ENCODE results near the gene FILIP1L.

The FILIP1L gene

DNA sequence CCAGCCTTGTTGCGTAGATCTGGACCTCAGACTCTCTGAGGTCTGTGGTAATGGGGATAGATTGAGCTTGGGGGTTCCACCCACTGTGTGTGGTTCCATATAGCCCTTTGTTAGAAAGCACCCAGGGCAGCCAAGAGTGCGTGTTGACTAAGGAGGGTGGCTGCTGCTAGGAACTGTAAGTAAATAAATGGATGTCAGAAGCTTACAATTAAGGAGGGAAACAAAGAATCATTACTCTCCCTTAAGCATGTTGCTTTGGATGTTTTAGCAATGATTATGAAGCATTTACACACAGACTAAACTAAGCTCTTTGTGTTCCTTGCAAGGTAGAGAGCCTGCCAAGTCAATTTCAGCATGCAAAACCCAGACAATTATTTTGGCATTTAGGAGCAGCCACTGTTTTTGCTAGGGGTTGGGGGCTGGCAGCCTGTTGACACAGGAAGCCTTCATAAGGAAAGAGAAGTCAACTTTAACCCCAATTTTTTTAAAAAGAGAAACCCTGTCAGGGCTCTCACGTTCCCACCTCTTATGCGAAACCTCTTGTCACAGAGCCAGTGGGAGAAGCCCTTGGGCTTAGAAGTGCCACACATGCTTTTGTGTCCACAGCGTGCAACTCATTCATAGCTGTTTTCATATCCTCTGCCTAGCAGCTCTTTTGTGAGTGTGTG lies 168.8 kb downstream of the FILIP1L start:
- Mint-ChIP-seq H3K36me3 (peaks cover 0 to 8% of the 10 kb centered on the region in 2 donors), H3K27me3 (no peaks in the 10 kb centered on the region), H3K9me3 (no peaks in the 10 kb centered on the region), H3K4me1 (peaks cover 8 to 24% of the 10 kb centered on the region in 2 donors), H3K27ac (no peak overlapping the region), H3K4me3 (no peak overlapping the region)
- ATAC-seq (replicated peaks) (no peak), DNase-seq (no peak)

- H3K4me1 Mint-ChIP-seq: peaks cover 13 to 27% of the 10 kb centered on the region in 2 donors
- H3K27me3 Mint-ChIP-seq: no peaks in the 10 kb centered on the region
- ATAC-seq (replicated peaks): no peak
- no peak for DNase-seq
- H3K27ac Mint-ChIP-seq: no peak overlapping the region
- H3K36me3 Mint-ChIP-seq: peaks cover 0 to 9% of the 10 kb centered on the region in 2 donors
- no peaks in the 10 kb centered on the region for H3K9me3 Mint-ChIP-seq
- no peak overlapping the region for H3K4me3 Mint-ChIP-seq
These were observed 170.2 kb downstream of the FILIP1L start for GRCh38 chr3:99943931-99944761.

DNA sequence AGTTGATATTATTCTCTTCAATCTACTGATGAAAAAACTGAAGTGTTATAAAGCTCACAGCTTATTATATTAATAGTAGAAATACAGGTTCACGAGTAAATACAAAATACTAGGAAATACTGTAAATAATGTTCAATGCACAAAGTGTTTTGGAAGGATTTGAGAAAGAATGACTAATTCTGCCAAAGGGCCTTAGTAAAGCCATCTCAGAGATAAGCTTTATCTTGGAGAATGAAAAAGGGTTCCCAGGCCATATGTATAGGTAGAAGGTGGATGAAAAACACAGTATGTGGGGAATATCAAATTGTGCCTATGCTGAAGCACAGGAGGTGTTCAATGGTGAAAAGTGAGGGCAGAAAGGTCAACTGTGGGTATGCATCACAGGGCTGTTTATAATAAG lies 173.1 kb downstream of the FILIP1L start:
- DNase-seq (no peak), ATAC-seq (replicated peaks) (no peak)
- Mint-ChIP-seq H3K36me3 (peaks cover 0 to 9% of the 10 kb centered on the region in 2 donors), H3K9me3 (no peaks in the 10 kb centered on the region), H3K4me1 (peaks cover 20 to 51% of the 10 kb centered on the region in 2 donors), H3K27me3 (no peaks in the 10 kb centered on the region), H3K27ac (no peak overlapping the region), H3K4me3 (no peak overlapping the region)

DNA sequence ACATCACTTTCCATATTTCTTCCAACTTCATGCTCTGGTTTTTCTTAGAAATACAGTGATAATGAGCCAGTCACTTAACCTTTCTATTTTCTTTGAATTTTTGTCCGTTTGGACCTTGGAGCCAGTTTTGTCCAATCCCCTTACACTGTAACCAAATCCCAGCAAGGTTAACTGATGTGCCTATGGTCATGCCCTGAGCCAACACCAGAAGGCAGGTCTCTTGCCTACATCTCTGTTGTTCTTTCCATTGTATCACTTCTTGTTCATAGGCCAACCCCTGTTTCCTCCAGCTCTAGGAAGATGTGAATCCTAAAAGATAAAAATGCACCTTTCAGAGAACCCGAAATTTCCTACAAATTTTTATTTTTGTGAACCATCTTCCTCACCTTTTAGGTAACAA lies 174.0 kb downstream of the FILIP1L start:
- no peak for ATAC-seq (replicated peaks)

DNA sequence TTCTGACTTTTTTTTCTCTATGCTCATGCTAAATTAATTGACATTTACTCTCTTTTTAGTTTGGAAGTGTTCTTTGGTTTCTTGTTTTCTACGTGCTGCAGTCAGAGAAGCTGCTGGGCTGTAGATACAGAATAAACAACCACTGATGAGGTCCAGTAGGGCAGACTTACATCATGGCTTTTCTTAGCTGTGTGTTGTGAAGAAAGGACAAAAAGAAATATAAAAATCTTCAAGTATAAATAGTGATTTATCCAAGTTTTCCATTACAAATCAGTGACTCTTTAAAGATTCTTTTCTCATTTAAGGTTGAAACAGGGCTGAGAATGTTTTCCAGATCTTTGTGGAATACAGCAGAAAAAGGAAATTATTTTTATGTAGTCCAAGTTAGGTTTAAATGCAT lies 174.4 kb downstream of the FILIP1L start:
- peaks cover 0 to 9% of the 10 kb centered on the region in 2 donors for H3K36me3 Mint-ChIP-seq
- H3K4me3 Mint-ChIP-seq: no peak overlapping the region
- H3K27ac Mint-ChIP-seq: no peak overlapping the region
- no peaks in the 10 kb centered on the region for H3K9me3 Mint-ChIP-seq
- H3K27me3 Mint-ChIP-seq: no peaks in the 10 kb centered on the region
- H3K4me1 Mint-ChIP-seq: peaks cover 20 to 45% of the 10 kb centered on the region in 2 donors
- ATAC-seq (replicated peaks) (no peak), DNase-seq (no peak)

More for the DNA sequence above, 174.0 kb downstream of the FILIP1L start:
- Mint-ChIP-seq H3K36me3 (peaks cover 0 to 9% of the 10 kb centered on the region in 2 donors), H3K4me3 (no peak overlapping the region), H3K27me3 (no peaks in the 10 kb centered on the region), H3K4me1 (peaks cover 20 to 49% of the 10 kb centered on the region in 2 donors), H3K9me3 (no peaks in the 10 kb centered on the region), H3K27ac (no peak overlapping the region)
- no peak for DNase-seq

DNA sequence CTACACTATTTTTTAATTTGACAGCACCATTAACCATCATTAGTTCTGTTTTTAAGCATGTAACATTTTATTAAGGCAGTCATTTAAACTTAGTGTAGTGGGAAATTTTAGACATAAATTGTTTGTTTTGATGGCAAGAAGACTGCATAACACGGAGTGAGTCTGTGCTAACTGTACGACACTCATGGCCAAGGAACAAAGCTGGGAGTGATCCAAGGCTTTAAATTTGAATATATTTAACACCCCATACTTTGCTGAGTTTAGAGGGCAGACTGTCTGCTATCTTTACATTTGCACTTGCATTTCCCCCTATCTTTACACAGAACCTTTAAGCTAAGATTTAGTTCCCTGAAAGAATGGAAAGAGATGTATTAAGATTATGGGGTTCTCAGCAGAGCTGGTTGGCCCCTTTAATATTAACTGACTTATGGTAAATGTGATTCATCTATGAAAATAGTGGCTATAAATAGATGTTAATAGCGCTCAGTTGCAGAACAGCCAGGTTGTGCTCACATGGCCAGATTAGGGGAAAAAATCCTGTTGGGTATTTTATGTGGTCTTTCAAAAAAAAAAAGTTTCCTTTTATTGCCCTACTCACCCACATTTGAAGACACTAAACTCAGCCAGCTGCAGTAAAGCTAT lies 175.9 kb downstream of the FILIP1L start:
- peaks cover 3 to 15% of the 10 kb centered on the region in 2 donors for H3K36me3 Mint-ChIP-seq
- DNase-seq (no peak), ATAC-seq (replicated peaks) (peak; percentile 74 to 77)
- peak overlapping the region; percentile 77 for H3K27ac Mint-ChIP-seq
- H3K4me3 Mint-ChIP-seq: peak overlapping the region; percentile 18 to 65
- H3K27me3 Mint-ChIP-seq: no peaks in the 10 kb centered on the region
- peaks cover 15 to 41% of the 10 kb centered on the region in 2 donors for H3K4me1 Mint-ChIP-seq
- no peaks in the 10 kb centered on the region for H3K9me3 Mint-ChIP-seq

DNA sequence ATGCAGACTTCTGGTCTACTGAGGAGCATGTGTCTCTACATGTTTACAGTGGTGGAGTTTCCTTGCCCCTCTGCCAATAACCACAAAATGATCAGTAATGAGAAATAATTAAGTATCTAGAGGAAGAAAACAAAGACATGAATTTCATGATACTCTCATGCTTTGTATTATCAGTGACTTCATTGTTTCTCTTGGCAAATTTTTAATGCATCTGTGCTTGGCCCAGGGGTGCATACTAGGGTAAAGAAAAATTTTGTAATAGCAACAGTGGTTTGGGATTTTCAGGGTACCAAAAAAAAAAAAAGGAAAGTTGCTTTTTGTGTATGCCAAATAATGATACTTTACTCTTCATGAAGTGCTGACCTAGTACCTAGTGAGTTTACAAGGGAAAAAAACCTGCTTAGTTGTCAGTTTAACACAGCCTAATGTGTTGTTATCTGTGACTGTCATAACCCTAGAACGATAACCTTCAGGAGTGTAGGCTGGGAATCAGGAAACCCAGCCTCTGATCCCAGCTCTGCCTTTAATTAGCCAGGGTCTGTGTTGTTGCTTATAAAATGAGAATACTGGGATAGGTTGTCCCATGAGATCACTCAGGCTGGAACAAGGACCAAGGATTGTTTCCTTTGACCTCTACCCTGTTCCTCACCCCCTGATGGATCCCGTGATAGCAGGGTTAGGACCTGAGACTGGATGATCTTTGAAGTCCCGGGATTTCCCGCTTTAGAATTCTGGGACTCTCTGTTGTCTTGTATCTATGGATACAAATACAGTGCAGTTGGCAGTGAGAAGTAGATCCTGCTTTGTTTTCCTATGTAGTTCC lies 179.1 kb downstream of the FILIP1L start:
- Mint-ChIP-seq H3K27me3 (no peaks in the 10 kb centered on the region), H3K4me3 (no peak overlapping the region), H3K27ac (no peak overlapping the region), H3K9me3 (no peaks in the 10 kb centered on the region), H3K4me1 (peaks cover 16 to 39% of the 10 kb centered on the region in 2 donors), H3K36me3 (peaks cover 6% of the 10 kb centered on the region in 2 donors)
- no peak for DNase-seq
- ATAC-seq (replicated peaks): no peak

DNA sequence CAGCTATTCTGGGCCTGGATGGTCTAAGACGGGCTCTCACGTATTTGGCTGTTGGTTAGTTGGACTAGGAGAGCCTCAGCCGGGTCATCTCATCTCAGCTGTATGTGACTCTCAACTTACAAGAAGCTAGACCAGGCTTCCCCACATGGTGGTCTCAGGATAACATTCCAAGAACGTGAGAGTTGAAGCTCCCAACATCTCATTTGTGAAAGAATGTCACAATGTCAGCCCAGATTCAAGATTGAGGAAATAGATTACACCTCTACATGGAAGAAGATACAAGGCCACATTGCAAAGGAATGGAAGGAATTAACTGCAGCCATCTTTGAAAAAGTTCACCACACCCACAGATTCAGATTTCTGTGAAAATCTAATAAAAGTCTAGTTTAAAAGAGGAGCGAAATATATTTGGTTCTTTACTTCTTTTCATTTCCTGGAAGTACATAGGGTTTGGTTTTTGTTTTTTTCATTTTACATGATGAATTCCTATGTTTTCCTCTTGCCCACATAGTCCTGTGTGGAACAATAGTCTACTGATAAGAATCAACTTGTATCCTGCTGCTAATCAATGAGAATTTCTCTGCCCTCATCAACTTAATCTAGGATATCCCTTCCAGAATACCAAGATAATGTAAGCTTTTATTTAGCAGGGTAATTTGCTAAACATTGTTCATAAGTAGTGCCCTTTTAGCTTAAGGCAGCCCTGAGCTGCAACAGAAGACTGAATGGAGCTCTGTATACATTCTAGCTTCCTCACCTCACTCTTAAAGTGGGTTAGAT lies 180.1 kb downstream of the FILIP1L start:
- no peak overlapping the region for H3K4me3 Mint-ChIP-seq
- H3K4me1 Mint-ChIP-seq: peaks cover 13 to 29% of the 10 kb centered on the region in 2 donors
- DNase-seq (no peak), ATAC-seq (replicated peaks) (no peak)
- no peaks in the 10 kb centered on the region for H3K27me3 Mint-ChIP-seq
- H3K36me3 Mint-ChIP-seq: peaks cover 5 to 6% of the 10 kb centered on the region in 2 donors
- H3K27ac Mint-ChIP-seq: no peak overlapping the region
- no peaks in the 10 kb centered on the region for H3K9me3 Mint-ChIP-seq

GRCh38 chr3:99931059-99931458 lies 183.2 kb downstream of the FILIP1L start:
- DNase-seq (no peak), ATAC-seq (replicated peaks) (no peak)
- no peak overlapping the region for H3K4me3 Mint-ChIP-seq
- no peak overlapping the region for H3K27ac Mint-ChIP-seq
- H3K36me3 Mint-ChIP-seq: peaks cover 5 to 6% of the 10 kb centered on the region in 2 donors
- no peaks in the 10 kb centered on the region for H3K27me3 Mint-ChIP-seq
- no peaks in the 10 kb centered on the region for H3K9me3 Mint-ChIP-seq
- peaks cover 4 to 5% of the 10 kb centered on the region in 2 donors for H3K4me1 Mint-ChIP-seq

DNA sequence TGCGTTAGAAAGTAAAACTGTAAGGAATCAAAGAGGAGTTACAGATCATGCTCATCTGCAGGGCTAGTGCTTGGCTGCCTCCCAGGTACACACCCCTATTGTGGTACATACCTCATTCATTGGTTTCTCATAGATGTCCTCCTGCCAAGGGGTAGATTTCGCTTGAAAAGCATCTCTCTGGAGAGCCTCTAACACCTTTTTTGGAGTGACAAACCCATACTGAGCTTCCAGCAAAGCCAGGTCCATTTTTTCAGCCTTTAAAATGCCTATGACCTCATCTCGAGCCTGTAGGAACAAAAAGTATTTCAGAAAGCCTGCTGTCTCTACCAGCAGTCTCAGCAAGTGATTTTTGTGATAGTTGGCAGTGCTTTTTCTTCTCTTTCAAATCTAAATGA lies 184.6 kb downstream of the FILIP1L start:
- Mint-ChIP-seq H3K4me1 (peaks cover 4 to 5% of the 10 kb centered on the region in 2 donors), H3K36me3 (peaks cover 8 to 9% of the 10 kb centered on the region in 2 donors), H3K4me3 (no peak overlapping the region), H3K27ac (no peak overlapping the region), H3K27me3 (no peaks in the 10 kb centered on the region), H3K9me3 (no peaks in the 10 kb centered on the region)
- ATAC-seq (replicated peaks) (no peak), DNase-seq (no peak)

GRCh38 chr3:99928771-99929744 lies 185.2 kb downstream of the FILIP1L start:
- H3K27ac Mint-ChIP-seq: no peak overlapping the region
- H3K9me3 Mint-ChIP-seq: no peaks in the 10 kb centered on the region
- ATAC-seq (replicated peaks) (no peak), DNase-seq (no peak)
- no peak overlapping the region for H3K4me3 Mint-ChIP-seq
- H3K4me1 Mint-ChIP-seq: peaks cover 4 to 5% of the 10 kb centered on the region in 2 donors
- peaks cover 9 to 10% of the 10 kb centered on the region in 2 donors for H3K36me3 Mint-ChIP-seq
- no peaks in the 10 kb centered on the region for H3K27me3 Mint-ChIP-seq

DNA sequence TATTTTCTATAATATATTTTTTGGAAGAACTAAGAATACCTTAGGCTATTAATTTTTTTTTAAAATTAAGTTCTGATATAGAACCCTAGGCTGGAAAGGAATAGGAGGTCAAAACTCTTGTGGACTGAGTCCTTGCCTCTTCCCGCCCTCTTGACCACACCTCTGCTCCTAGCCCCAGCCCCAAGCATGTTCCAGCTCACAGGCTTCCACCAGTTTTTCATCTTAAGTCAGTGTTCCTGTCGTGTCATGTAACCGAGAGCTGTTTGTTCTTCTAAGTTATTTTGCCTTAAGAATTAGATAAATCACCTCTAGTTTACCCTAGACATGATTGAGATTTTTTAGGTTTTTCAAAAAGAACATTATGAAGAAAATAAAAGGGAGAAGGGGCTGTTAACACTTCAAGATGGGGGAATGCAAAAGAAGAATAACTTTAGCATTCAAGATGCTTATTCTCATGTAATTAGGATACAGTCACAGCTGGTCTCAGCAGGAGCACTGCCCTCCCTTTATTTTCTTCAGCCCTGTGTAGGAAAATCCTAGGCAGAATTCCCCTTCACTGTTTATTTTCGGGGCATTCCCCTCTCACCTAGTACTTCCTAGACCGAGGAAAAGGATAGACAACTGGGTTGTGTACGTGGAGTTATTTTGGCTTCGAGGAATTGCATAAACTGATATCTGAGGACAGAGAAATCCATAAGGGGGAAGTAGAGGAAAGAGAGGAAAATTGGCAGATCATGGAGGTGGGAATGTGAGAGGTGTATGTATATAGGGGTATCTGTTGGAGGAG lies 186.4 kb downstream of the FILIP1L start:
- Mint-ChIP-seq H3K4me3 (no peak overlapping the region), H3K9me3 (no peaks in the 10 kb centered on the region), H3K27ac (no peak overlapping the region), H3K36me3 (peaks cover 3 to 18% of the 10 kb centered on the region in 2 donors), H3K4me1 (peaks cover 5 to 7% of the 10 kb centered on the region in 2 donors), H3K27me3 (no peaks in the 10 kb centered on the region)
- ATAC-seq (replicated peaks) (no peak), DNase-seq (no peak)

All from stimulated activated naive B cell treated with anti-CD40 and anti-IgM and Interleukin-4, amounts not matched to agents 10 μg/mL and 1 μg/mL and 100 μg/mL, for 72 hours (primary cell).